Occipital lobe (tissue), 2 donors: ENCODE measurements around the gene PACS2. TPM values are rescaled to one million over a fixed set of nuclear protein-coding genes. Genes with fewer than 3 reads are reported as not detected.
"Not testable (repeated sequence)": the region's sequence is repeated elsewhere in the genome, so short reads cannot be mapped to it uniquely, and the experiment has no call there.

Experiments used
- DNase-seq: peaks from one replicate; lab custom pipeline; 2025; lab: John Stamatoyannopoulos, UW
- total RNA-seq: library from RNA; depleted of rRNA; stranded (reverse); fragments of >200 nt; gene quantifications from one replicate; pipeline ENCODE4 v1.2.3, GENCODE V29; 2014

The PACS2 gene
- total RNA-seq, 1 donor from 2014 or later, result 75.8 TPM

GRCh38 chr14:105330491-105330895 is 15.9 kb downstream of the PACS2 start:
- DNase-seq, result no peak

- DNase-seq, result no peak
Measured at GRCh38 chr14:105331575-105332349, 17.2 kb downstream of the PACS2 start.

GRCh38 chr14:105332350-105332874 is 17.9 kb downstream of the PACS2 start:
- DNase-seq, result no peak

GRCh38 chr14:105333020-105333490 is 18.5 kb downstream of the PACS2 start:
- no peak for DNase-seq

GRCh38 chr14:105333613-105334364 is 19.2 kb downstream of the PACS2 start:
- no peak for DNase-seq

- DNase-seq, result no peak
Measured at GRCh38 chr14:105334383-105335230, 20.1 kb downstream of the PACS2 start.

GRCh38 chr14:105335231-105335542 is 20.6 kb downstream of the PACS2 start:
- DNase-seq, result not testable (repeated sequence)

- DNase-seq, result no peak
Measured at GRCh38 chr14:105335735-105336476, 21.4 kb downstream of the PACS2 start.

GRCh38 chr14:105336477-105337287 is 22.1 kb downstream of the PACS2 start:
- DNase-seq, result no peak

- no peak for DNase-seq
Measured at GRCh38 chr14:105337433-105337832, 22.9 kb downstream of the PACS2 start.

- DNase-seq, result peak; percentile 40
Measured at GRCh38 chr14:105337966-105338741, 23.6 kb downstream of the PACS2 start.

GRCh38 chr14:105340821-105341733 is 26.5 kb downstream of the PACS2 start:
- no peak for DNase-seq

- DNase-seq, result no peak
Measured at GRCh38 chr14:105343194-105343593, 28.6 kb downstream of the PACS2 start.

GRCh38 chr14:105346200-105346533 is 31.6 kb downstream of the PACS2 start:
- DNase-seq, result no peak

- DNase-seq, result no peak
Measured at GRCh38 chr14:105346876-105347586, 32.5 kb downstream of the PACS2 start.

- DNase-seq, result no peak
Measured at GRCh38 chr14:105347587-105347968, 33.0 kb downstream of the PACS2 start.

- no peak for DNase-seq
Measured at GRCh38 chr14:105348169-105348944, 33.8 kb downstream of the PACS2 start.
